Loucy (cell line): Measurements from ENCODE around the gene UNC79.

Experiments used
- CTCF ChIP-seq: fragments of 200-600 bp; sonication (generic); conservative IDR thresholded peaks from 2 replicates; pipeline ENCODE4 v1.5.1; 2014; ENCODE audit warnings: mild to moderate bottlenecking, antibody characterized with exemption, low read length
- EZH2phosphoT487 ChIP-seq: fragments of 200-600 bp; IDR thresholded peaks from 2 replicates; pipeline ENCODE4 v1.6.1; 2018; ENCODE audit warnings: antibody characterized with exemption, mild to moderate bottlenecking, moderate library complexity, borderline replicate concordance

GRCh38 chr14:93693914-93694313 lies 263.2 kb downstream of the UNC79 start:
- no peak for TF ChIP-seq CTCF
- no peak for TF ChIP-seq EZH2phosphoT487
